Common myeloid progenitor, CD34-positive (primary cell): ENCODE data around the gene ACSL1.
"Not testable (repeated sequence)": the region's sequence is repeated elsewhere in the genome, so short reads cannot be mapped to it uniquely, and the experiment has no call there.

ENCODE experiments used
- CTCF ChIA-PET: fragments of 350-600 bp; sonication (Branson Sonifier 250); formaldehyde crosslinking; loops from one replicate; lab custom pipeline; 2021; ENCODE audit warnings: antibody characterized with exemption; lab: Charles Lee
- POLR2A ChIA-PET: fragments of 350-600 bp; sonication (Branson Sonifier 250); formaldehyde crosslinking; loops from one replicate; lab custom pipeline; 2021; ENCODE audit warnings: antibody characterized with exemption; lab: Charles Lee
- DNase-seq, 3 donors: peaks; one replicate each; pipeline versions ENCODE4 v3.0.0 to v3.0.0-alpha.2; 2013
- H3K27ac ChIP-seq, 2 experiments: 1 replicate in 1 of 2; 2 replicates in 1 of 2; pipeline ENCODE4 v1.7.0; 2013; ENCODE audit warnings: inconsistent platforms in 2 of 2, low read length in 2 of 2, mild to moderate bottlenecking in 2 of 2, low read depth in 1 of 2, moderate library complexity in 1 of 2; ENCODE audit not compliant: severe bottlenecking in 2 of 2, insufficient read depth in 1 of 2, poor library complexity in 1 of 2
- H3K27me3 ChIP-seq, 5 experiments: replicated peaks in 2 of 5; 1 replicate in 3 of 5; 2 replicates in 2 of 5; pipeline versions ENCODE4 v1.6.1 to v1.7.0; 2013; ENCODE audit warnings: low read length in 4 of 5, mild to moderate bottlenecking in 2 of 5, moderate library complexity in 2 of 5, inconsistent platforms in 1 of 5; ENCODE audit not compliant: insufficient read depth in 5 of 5, control insufficient read depth in 4 of 5
- H3K36me3 ChIP-seq, 4 experiments: 1 replicate in 2 of 4; 2 replicates in 2 of 4; pipeline versions ENCODE4 v1.6.1 to v1.7.0; 2013; ENCODE audit warnings: low read length in 3 of 4, control low read depth in 1 of 4, mild to moderate bottlenecking in 1 of 4; ENCODE audit not compliant: control insufficient read depth in 4 of 4, insufficient read depth in 4 of 4
- H3K4me1 ChIP-seq, 4 experiments: 1 replicate in 3 of 4; 2 replicates in 1 of 4; pipeline versions ENCODE4 v1.6.1 to v1.7.1; 2013; ENCODE audit warnings: low read length in 3 of 4, mild to moderate bottlenecking in 3 of 4, control low read depth in 1 of 4, inconsistent platforms in 1 of 4, moderate library complexity in 1 of 4; ENCODE audit not compliant: control insufficient read depth in 4 of 4, insufficient read depth in 4 of 4; ENCODE audit errors: control extremely low read depth in 1 of 4
- H3K4me3 ChIP-seq, 7 experiments: 1 replicate in 4 of 7; 2 replicates in 3 of 7; pipeline versions ENCODE4 v1.5.1 to v1.7.0; 2013; ENCODE audit warnings: mild to moderate bottlenecking in 7 of 7, low read length in 6 of 7, moderate library complexity in 6 of 7, inconsistent platforms in 2 of 7, low read depth in 2 of 7, control low read depth in 1 of 7; ENCODE audit not compliant: insufficient read depth in 4 of 7, control insufficient read depth in 1 of 7; ENCODE audit errors: extremely low read depth in 1 of 7
- H3K9me3 ChIP-seq, 5 experiments: 1 replicate in 4 of 5; 2 replicates in 1 of 5; pipeline versions ENCODE4 v1.6.1 to v1.7.1; 2013; ENCODE audit warnings: low read length in 4 of 5, mild to moderate bottlenecking in 2 of 5, inconsistent platforms in 1 of 5, low read depth in 1 of 5, moderate library complexity in 1 of 5; ENCODE audit not compliant: control insufficient read depth in 4 of 5, insufficient read depth in 2 of 5; ENCODE audit errors: control extremely low read depth in 1 of 5
- WGBS: methylation state at CpG from one replicate; pipeline ENCODE4 v1.1.5; 2013; ENCODE audit not compliant: insufficient coverage; 5-methylcytosine and 5-hydroxymethylcytosine counted together

The ACSL1 gene

DNA sequence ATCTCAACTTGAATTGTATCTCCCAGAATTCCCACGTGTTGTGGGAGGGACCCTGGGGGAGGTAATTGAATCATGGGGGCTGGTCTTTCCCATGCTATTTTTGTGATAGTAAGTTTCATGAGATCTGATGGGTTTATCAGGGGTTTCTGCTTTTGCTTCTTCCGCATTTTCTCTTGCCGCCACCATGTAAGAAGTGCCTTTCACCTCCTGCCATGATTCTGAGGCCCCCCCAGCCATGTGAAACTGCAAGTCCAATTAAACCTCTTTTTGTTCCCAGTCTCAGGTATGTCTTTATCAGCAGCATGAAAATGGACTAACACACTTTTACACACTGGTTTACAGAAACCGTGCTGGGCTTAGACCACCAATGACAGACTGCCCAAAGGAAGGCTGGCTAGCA lies 46.6 kb downstream of the ACSL1 start:
- H3K36me3 ChIP-seq, result peaks cover 0 to 22% (median 5%) of the 10 kb centered on the region in 4 experiments
- H3K9me3 ChIP-seq, POLR2A ChIA-PET, DNase-seq, H3K27ac ChIP-seq, H3K4me3 ChIP-seq, H3K27me3 ChIP-seq: not testable (repeated sequence)
- H3K4me1 ChIP-seq, result peaks cover 0 to 16% (median 15%) of the 10 kb centered on the region in 4 experiments
- CTCF ChIA-PET, result interaction anchor here (0.6 kb wide), 1 partner anchor 226 kb away, joined by 3 read pairs; no protein-coding TSS in a partner anchor
- 100% methylated on average over 2 of the region's 4 CpGs for WGBS

- no peak for DNase-seq
- Histone ChIP-seq H3K9me3 (peaks cover 0 to 4% (median 0%) of the 10 kb centered on the region in 5 experiments), H3K27ac (no peak overlapping the region), H3K4me3 (no peak overlapping the region), H3K4me1 (peaks cover 0 to 11% (median 10%) of the 10 kb centered on the region in 4 experiments), H3K36me3 (peaks cover 0 to 24% (median 5%) of the 10 kb centered on the region in 4 experiments), H3K27me3 (no peaks in the 10 kb centered on the region)
- POLR2A ChIA-PET, result no interaction called here
- WGBS, result 88% methylated on average over 8 of the region's 8 CpGs
- CTCF ChIA-PET, result no interaction called here
Observed at GRCh38 chr4:184778325-184778724, 47.4 kb downstream of the ACSL1 start.

DNA sequence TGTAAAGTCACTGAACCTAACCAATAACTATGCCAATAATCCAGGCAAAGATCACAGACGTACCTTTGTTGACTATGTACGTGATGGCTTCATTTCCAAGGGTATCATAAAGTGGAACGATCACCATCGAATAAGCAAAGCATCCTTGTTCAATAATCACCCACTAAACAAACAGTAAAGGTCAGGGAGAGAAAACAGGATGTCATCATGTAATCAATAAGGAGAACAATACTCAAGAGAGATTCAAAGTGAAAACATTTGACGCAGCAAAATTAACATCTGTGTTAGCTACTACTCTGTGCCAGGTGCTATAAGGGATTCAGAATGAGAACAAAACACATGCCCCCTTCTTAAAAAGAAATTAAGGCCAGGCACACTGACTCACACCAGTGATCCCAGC lies 48.9 kb downstream of the ACSL1 start:
- DNase-seq, result no peak
- H3K4me1 ChIP-seq, result no peaks in the 10 kb centered on the region
- no peak overlapping the region for H3K27ac ChIP-seq
- peaks cover 3 to 37% (median 11%) of the 10 kb centered on the region in 4 experiments for H3K36me3 ChIP-seq
- no peak overlapping the region for H3K4me3 ChIP-seq
- no peaks in the 10 kb centered on the region for H3K27me3 ChIP-seq
- ChIA-PET POLR2A (no interaction called here), CTCF (no interaction called here)
- H3K9me3 ChIP-seq, result peaks cover 0 to 4% (median 0%) of the 10 kb centered on the region in 5 experiments
- 100% methylated on average over 4 of the region's 5 CpGs for WGBS

- CTCF ChIA-PET, result no interaction called here
- no peaks in the 10 kb centered on the region for H3K4me1 ChIP-seq
- no peak overlapping the region for H3K4me3 ChIP-seq
- no peaks in the 10 kb centered on the region for H3K27me3 ChIP-seq
- 100% methylated on average over 8 of the region's 13 CpGs for WGBS
- POLR2A ChIA-PET, result no interaction called here
- DNase-seq, result no peak
- H3K36me3 ChIP-seq, result peaks cover 7 to 42% (median 11%) of the 10 kb centered on the region in 4 experiments
- H3K27ac ChIP-seq, result no peak overlapping the region
- H3K9me3 ChIP-seq, result peaks cover 0 to 4% (median 0%) of the 10 kb centered on the region in 5 experiments
Observed at GRCh38 chr4:184775854-184776555, 49.8 kb downstream of the ACSL1 start.

GRCh38 chr4:184774152-184774551 lies 51.6 kb downstream of the ACSL1 start:
- CTCF ChIA-PET, result interaction anchor here (1.3 kb wide), 1 partner anchor 29 kb away, joined by 3 read pairs; no protein-coding TSS in a partner anchor
- H3K36me3 ChIP-seq, result peaks cover 13 to 42% (median 16%) of the 10 kb centered on the region in 4 experiments
- POLR2A ChIA-PET, result no interaction called here

GRCh38 chr4:184771416-184771815 lies 54.4 kb downstream of the ACSL1 start:
- POLR2A ChIA-PET, result interaction anchor here (0.8 kb wide), 1 partner anchor 17 kb away, joined by 3 read pairs; no protein-coding TSS in a partner anchor
- H3K27me3 ChIP-seq, result no peaks in the 10 kb centered on the region
- CTCF ChIA-PET, result interaction anchor here (1.3 kb wide), 1 partner anchor 51 kb away, joined by 3 read pairs; no protein-coding TSS in a partner anchor
- no peaks in the 10 kb centered on the region for H3K9me3 ChIP-seq
- no peaks in the 10 kb centered on the region for H3K4me1 ChIP-seq
- 100% methylated on average over 1 of the region's 1 CpG for WGBS
- H3K27ac ChIP-seq, result no peak overlapping the region
- DNase-seq, result no peak
- H3K4me3 ChIP-seq, result no peak overlapping the region
- peaks cover 23 to 55% (median 28%) of the 10 kb centered on the region in 4 experiments for H3K36me3 ChIP-seq

More at GRCh38 chr4:184774152-184774551, 51.6 kb downstream of the ACSL1 start:
- DNase-seq, result no peak
- Histone ChIP-seq H3K9me3 (peaks cover 0 to 1% (median 0%) of the 10 kb centered on the region in 5 experiments), H3K4me3 (no peak overlapping the region), H3K27me3 (no peaks in the 10 kb centered on the region), H3K27ac (no peak overlapping the region), H3K4me1 (no peaks in the 10 kb centered on the region)
- WGBS, result 100% methylated on average over 5 of the region's 7 CpGs

GRCh38 chr4:184769141-184769765 lies 56.5 kb downstream of the ACSL1 start:
- CTCF ChIA-PET, result no interaction called here
- 93% methylated on average over 3 of the region's 7 CpGs for WGBS
- no peak overlapping the region for H3K27ac ChIP-seq
- POLR2A ChIA-PET, result no interaction called here
- no peak overlapping the region for H3K4me3 ChIP-seq
- peaks cover 33 to 70% (median 35%) of the 10 kb centered on the region in 4 experiments for H3K36me3 ChIP-seq
- H3K27me3 ChIP-seq, result no peaks in the 10 kb centered on the region
- H3K9me3 ChIP-seq, result no peaks in the 10 kb centered on the region
- H3K4me1 ChIP-seq, result no peaks in the 10 kb centered on the region
- no peak for DNase-seq
